ENCODE data around the gene ZBTB45.

Gene ZBTB45

DNA sequence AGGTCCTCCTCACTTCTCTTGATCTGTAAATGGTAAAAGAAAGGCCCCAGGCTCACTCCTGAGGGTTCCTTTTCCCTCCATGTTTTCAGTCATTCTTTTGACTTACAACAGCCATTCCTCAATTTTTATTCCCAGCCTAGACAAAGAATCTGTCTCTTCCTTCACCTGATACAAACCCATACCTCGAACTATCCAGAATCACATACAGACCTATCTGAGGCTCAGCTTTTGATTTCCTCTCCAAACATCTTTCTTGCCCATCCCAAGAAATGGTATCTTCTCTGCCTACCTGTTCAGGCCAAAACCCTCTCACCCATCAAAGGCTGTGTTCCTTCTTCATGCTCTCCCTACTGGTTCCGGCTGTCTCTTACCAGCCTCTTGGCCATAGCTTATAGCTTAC lies 33.0 kb upstream of the ZBTB45 start:
- no peak overlapping the region for H3K9ac ChIP-seq (ENCODE audit: low read length)
- no peaks in the 10 kb centered on the region for H3K27me3 ChIP-seq (ENCODE audit: control insufficient read depth, insufficient read depth, low read length)
- no peak overlapping the region for H3K27ac ChIP-seq (ENCODE audit: low read depth, low read length)
- peaks cover 72% of the 10 kb centered on the region for H3K36me3 ChIP-seq (ENCODE audit: control insufficient read depth, insufficient read depth, low read length)
- H3K4me3 ChIP-seq (ENCODE audit: low read depth, low read length), result no peak overlapping the region
- no peaks in the 10 kb centered on the region for H3K9me3 ChIP-seq (ENCODE audit: control insufficient read depth, insufficient read depth, low read depth, low read length)
- H3K4me1 ChIP-seq (ENCODE audit: control insufficient read depth, insufficient read depth, low read length), result peaks cover 20% of the 10 kb centered on the region

GRCh38 chr19:58551577-58552471 lies 32.2 kb upstream of the ZBTB45 start:
- Histone ChIP-seq H3K27ac (ENCODE audit: low read depth, low read length) (no peak overlapping the region), H3K9ac (ENCODE audit: low read length) (no peak overlapping the region), H3K4me1 (ENCODE audit: control insufficient read depth, insufficient read depth, low read length) (peaks cover 16% of the 10 kb centered on the region), H3K4me3 (ENCODE audit: low read depth, low read length) (no peak overlapping the region), H3K9me3 (ENCODE audit: control insufficient read depth, insufficient read depth, low read depth, low read length) (no peaks in the 10 kb centered on the region), H3K36me3 (ENCODE audit: control insufficient read depth, insufficient read depth, low read length) (peaks cover 77% of the 10 kb centered on the region), H3K27me3 (ENCODE audit: control insufficient read depth, insufficient read depth, low read length) (no peaks in the 10 kb centered on the region)

GRCh38 chr19:58551123-58551497 lies 31.5 kb upstream of the ZBTB45 start:
- H3K9ac ChIP-seq (ENCODE audit: low read length), result no peak overlapping the region
- H3K9me3 ChIP-seq (ENCODE audit: control insufficient read depth, insufficient read depth, low read depth, low read length), result no peaks in the 10 kb centered on the region
- H3K36me3 ChIP-seq (ENCODE audit: control insufficient read depth, insufficient read depth, low read length), result peaks cover 77% of the 10 kb centered on the region
- no peaks in the 10 kb centered on the region for H3K27me3 ChIP-seq (ENCODE audit: control insufficient read depth, insufficient read depth, low read length)
- H3K4me1 ChIP-seq (ENCODE audit: control insufficient read depth, insufficient read depth, low read length), result peaks cover 18% of the 10 kb centered on the region
- no peak overlapping the region for H3K27ac ChIP-seq (ENCODE audit: low read depth, low read length)
- no peak overlapping the region for H3K4me3 ChIP-seq (ENCODE audit: low read depth, low read length)

DNA sequence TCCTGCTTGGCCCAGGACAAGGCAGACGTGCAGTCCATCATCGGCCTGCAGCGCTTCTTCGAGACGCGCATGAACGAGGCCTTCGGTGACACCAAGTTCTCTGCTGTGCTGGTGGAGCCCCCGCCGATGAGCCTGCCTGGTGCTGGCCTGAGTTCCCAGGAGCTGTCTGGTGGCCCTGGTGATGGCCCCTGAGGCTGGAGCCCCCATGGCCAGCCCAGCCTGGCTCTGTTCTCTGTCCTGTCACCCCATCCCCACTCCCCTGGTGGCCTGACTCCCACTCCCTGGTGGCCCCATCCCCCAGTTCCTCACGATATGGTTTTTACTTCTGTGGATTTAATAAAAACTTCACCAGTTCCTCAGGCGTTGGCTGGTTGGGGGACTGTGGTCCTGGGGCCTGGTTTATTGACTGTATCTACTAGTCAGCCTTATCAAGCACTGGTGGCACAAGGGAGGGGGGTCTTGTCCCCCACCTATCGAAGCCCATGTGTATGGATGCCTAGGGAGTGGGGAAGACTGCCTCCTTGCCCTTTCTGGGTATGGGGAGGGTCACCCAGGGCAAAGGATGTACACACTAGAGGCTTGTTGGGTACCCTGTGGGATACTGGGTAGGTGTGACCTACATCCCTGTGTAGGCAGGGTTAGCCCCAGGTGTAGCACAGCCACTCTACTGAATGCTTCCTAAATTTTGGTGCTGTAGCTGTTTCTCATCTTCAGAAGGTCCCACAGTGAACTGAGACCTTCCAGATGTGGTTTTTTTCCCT lies 30.9 kb upstream of the ZBTB45 start:
- H3K4me1 ChIP-seq (ENCODE audit: control insufficient read depth, insufficient read depth, low read length), result peaks cover 24% of the 10 kb centered on the region
- no peaks in the 10 kb centered on the region for H3K9me3 ChIP-seq (ENCODE audit: control insufficient read depth, insufficient read depth, low read depth, low read length)
- H3K9ac ChIP-seq (ENCODE audit: low read length), result no peak overlapping the region
- H3K36me3 ChIP-seq (ENCODE audit: control insufficient read depth, insufficient read depth, low read length), result peaks cover 80% of the 10 kb centered on the region
- H3K27ac ChIP-seq (ENCODE audit: low read depth, low read length), result no peak overlapping the region
- no peak overlapping the region for H3K4me3 ChIP-seq (ENCODE audit: low read depth, low read length)
- no peaks in the 10 kb centered on the region for H3K27me3 ChIP-seq (ENCODE audit: control insufficient read depth, insufficient read depth, low read length)

GRCh38 chr19:58549664-58550361 lies 30.2 kb upstream of the ZBTB45 start:
- peaks cover 19% of the 10 kb centered on the region for H3K4me1 ChIP-seq (ENCODE audit: control insufficient read depth, insufficient read depth, low read length)
- no peak overlapping the region for H3K27ac ChIP-seq (ENCODE audit: low read depth, low read length)
- H3K4me3 ChIP-seq (ENCODE audit: low read depth, low read length), result no peak overlapping the region
- H3K36me3 ChIP-seq (ENCODE audit: control insufficient read depth, insufficient read depth, low read length), result peaks cover 87% of the 10 kb centered on the region
- no peak overlapping the region for H3K9ac ChIP-seq (ENCODE audit: low read length)
- H3K9me3 ChIP-seq (ENCODE audit: control insufficient read depth, insufficient read depth, low read depth, low read length), result no peaks in the 10 kb centered on the region
- H3K27me3 ChIP-seq (ENCODE audit: control insufficient read depth, insufficient read depth, low read length), result no peaks in the 10 kb centered on the region

DNA sequence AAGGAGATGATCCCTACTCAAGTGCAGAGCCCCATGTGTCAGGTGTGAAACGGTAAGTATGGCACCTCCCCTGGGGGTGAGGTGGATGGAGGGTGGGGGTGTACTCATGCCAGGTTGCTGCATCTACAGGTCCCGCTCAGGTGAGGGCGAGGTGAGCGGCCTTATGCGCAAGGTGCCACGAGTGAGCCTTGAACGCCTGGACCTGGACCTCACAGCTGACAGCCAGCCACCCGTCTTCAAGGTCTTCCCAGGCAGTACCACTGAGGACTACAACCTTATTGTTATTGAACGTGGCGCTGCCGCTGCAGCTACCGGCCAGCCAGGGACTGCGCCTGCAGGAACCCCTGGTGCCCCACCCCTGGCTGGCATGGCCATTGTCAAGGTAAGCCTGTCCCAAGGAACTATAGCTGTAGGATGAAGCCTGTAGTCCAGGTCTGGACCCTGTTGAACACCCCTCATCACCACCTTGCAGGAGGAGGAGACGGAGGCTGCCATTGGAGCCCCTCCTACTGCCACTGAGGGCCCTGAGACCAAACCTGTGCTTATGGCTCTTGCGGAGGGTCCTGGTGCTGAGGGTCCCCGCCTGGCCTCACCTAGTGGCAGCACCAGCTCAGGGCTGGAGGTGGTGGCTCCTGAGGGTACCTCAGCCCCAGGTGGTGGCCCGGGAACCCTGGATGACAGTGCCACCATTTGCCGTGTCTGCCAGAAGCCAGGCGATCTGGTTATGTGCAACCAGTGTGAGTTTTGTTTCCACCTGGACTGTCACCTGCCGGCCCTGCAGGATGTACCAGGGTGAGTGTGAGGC lies 29.5 kb upstream of the ZBTB45 start:
- H3K9ac ChIP-seq (ENCODE audit: low read length), result no peak overlapping the region
- H3K4me1 ChIP-seq (ENCODE audit: control insufficient read depth, insufficient read depth, low read length), result peaks cover 17% of the 10 kb centered on the region
- H3K27me3 ChIP-seq (ENCODE audit: control insufficient read depth, insufficient read depth, low read length), result no peaks in the 10 kb centered on the region
- peaks cover 87% of the 10 kb centered on the region for H3K36me3 ChIP-seq (ENCODE audit: control insufficient read depth, insufficient read depth, low read length)
- no peaks in the 10 kb centered on the region for H3K9me3 ChIP-seq (ENCODE audit: control insufficient read depth, insufficient read depth, low read depth, low read length)
- H3K4me3 ChIP-seq (ENCODE audit: low read depth, low read length), result no peak overlapping the region
- no peak overlapping the region for H3K27ac ChIP-seq (ENCODE audit: low read depth, low read length)

- H3K9me3 ChIP-seq (ENCODE audit: control insufficient read depth, insufficient read depth, low read depth, low read length), result no peaks in the 10 kb centered on the region
- peaks cover 3% of the 10 kb centered on the region for H3K27me3 ChIP-seq (ENCODE audit: control insufficient read depth, insufficient read depth, low read length)
- peaks cover 11% of the 10 kb centered on the region for H3K4me1 ChIP-seq (ENCODE audit: control insufficient read depth, insufficient read depth, low read length)
- no peak overlapping the region for H3K9ac ChIP-seq (ENCODE audit: low read length)
- no peak overlapping the region for H3K27ac ChIP-seq (ENCODE audit: low read depth, low read length)
- H3K36me3 ChIP-seq (ENCODE audit: control insufficient read depth, insufficient read depth, low read length), result peaks cover 77% of the 10 kb centered on the region
- H3K4me3 ChIP-seq (ENCODE audit: low read depth, low read length), result no peak overlapping the region
Observed at GRCh38 chr19:58547323-58548312, 28.0 kb upstream of the ZBTB45 start.

DNA sequence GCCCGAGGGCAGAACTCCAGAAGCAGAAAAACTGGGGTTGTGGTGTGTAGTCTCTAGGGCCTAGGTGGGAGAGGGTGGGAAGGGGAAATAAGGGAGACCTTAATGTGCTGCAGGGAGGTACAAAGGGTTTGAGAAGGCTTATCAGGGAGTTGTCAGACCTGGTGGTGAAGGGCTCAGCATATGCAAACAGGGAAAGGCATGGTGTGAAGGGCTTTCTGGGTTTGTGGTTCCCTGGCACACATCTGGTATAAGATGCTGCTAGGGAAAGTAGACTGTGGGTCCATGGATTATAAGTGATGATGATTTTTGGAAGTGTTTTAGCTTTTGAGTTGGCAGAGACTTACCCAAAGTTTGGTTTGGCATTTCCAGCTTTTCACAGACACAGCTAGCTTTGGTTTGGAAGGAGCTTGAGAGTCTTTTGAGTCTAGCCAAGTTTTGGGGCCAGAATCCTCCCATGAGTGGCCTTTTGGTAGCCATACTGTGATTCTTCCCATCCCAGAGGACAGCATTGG lies 26.5 kb upstream of the ZBTB45 start:
- Histone ChIP-seq H3K27ac (ENCODE audit: low read depth, low read length) (no peak overlapping the region), H3K36me3 (ENCODE audit: control insufficient read depth, insufficient read depth, low read length) (peaks cover 62% of the 10 kb centered on the region), H3K27me3 (ENCODE audit: control insufficient read depth, insufficient read depth, low read length) (peaks cover 16% of the 10 kb centered on the region), H3K9ac (ENCODE audit: low read length) (peak overlapping the region; percentile 96), H3K4me3 (ENCODE audit: low read depth, low read length) (peak overlapping the region; percentile 100), H3K4me1 (ENCODE audit: control insufficient read depth, insufficient read depth, low read length) (peaks cover 11% of the 10 kb centered on the region), H3K9me3 (ENCODE audit: control insufficient read depth, insufficient read depth, low read depth, low read length) (no peaks in the 10 kb centered on the region)

DNA sequence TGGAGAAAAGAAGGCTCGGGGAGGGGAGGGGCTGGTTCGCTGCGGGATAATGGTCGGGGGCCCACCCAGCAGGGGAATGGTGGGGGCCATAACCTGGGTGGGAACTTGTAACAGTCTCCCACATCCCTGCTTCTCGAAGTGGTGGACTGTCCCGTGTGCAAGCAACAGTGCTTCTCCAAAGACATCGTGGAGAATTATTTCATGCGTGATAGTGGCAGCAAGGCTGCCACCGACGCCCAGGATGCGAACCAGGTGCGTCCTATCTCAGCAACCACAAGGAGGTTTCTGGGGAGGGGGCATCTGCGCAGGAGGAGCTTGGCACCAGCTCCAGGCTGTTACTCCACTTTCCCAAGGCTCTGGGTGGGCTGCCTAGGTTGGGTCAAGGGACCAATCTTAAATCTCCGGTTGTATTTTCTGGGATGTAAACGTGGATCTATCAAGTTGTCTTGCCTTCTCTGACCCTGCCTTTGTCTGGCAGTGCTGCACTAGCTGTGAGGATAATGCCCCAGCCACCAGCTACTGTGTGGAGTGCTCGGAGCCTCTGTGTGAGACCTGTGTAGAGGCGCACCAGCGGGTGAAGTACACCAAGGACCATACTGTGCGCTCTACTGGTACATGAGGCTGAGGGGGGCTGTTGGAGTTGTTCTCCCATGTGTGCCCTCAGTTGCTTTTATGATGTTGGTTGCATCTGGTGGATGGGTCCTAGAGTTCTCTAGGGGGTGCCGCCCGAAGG lies 25.8 kb upstream of the ZBTB45 start:
- Histone ChIP-seq H3K4me3 (ENCODE audit: low read depth, low read length) (peak overlapping the region; percentile 100), H3K27ac (ENCODE audit: low read depth, low read length) (peak overlapping the region; percentile 74; the same call in 1 of the 2 replicates), H3K27me3 (ENCODE audit: control insufficient read depth, insufficient read depth, low read length) (peaks cover 22% of the 10 kb centered on the region), H3K4me1 (ENCODE audit: control insufficient read depth, insufficient read depth, low read length) (peaks cover 11% of the 10 kb centered on the region), H3K36me3 (ENCODE audit: control insufficient read depth, insufficient read depth, low read length) (peaks cover 55% of the 10 kb centered on the region), H3K9ac (ENCODE audit: low read length) (peak overlapping the region; percentile 96), H3K9me3 (ENCODE audit: control insufficient read depth, insufficient read depth, low read depth, low read length) (no peaks in the 10 kb centered on the region)

All from HUES6 (cell line).